HepG2 (cell line): ENCODE data around the gene NCKAP5L. TPM values are rescaled to one million over a fixed set of nuclear protein-coding genes. Genes with fewer than 3 reads are reported as not detected.

Experiments
- polyA plus RNA-seq, 8 experiments: library from polyadenylated mRNA; depleted of rRNA in 3 of 8; stranded (reverse) in 7 of 8; unstranded in 1 of 8; fragments of >200 nt; fragmentation: Illumina TruSeq in 4 of 8; extraction: Trizol in 4 of 8; gene quantifications; 2 replicates each; pipeline versions ENCODE4 v1.2.1 to v1.2.3, GENCODE V29; 2011 to 2016; ENCODE audit warnings: low read depth in 4 of 8, missing spikeins in 1 of 8, mixed read lengths in 1 of 8; ENCODE audit not compliant: insufficient read depth in 1 of 8
- small RNA-seq, 3 experiments: library from RNA; depleted of rRNA; stranded (forward); fragments of <200 nt; gene quantifications; one replicate each; pipeline ENCODE3, GENCODE V24; 2012; ENCODE audit warnings: low read depth in 2 of 3, low replicate concordance in 1 of 3; ENCODE audit not compliant: insufficient read length in 3 of 3, insufficient read depth in 2 of 3
- total RNA-seq, 5 experiments: library from RNA; depleted of rRNA; stranded (reverse); fragments of >200 nt; fragmentation: Illumina TruSeq; extraction: Trizol; gene quantifications; 2 replicates each; pipeline ENCODE4 v1.2.3, GENCODE V29; 2016; ENCODE audit warnings: low read depth in 1 of 5

The NCKAP5L gene
- total and polyA plus RNA-seq, 2 of the 13 experiments (the other 11 are each of a cell fraction or from before 2014, with no cell fraction given) = 4.1 to 9.0 TPM

Small RNAs within 50 kb of the gene (small RNA-seq; reads per million reads assigned to genes)
- 0 reads per million in 3 experiments for gene LSM6P2

Other genes starting within 250 kb of the NCKAP5L start
- 0.17 and 0.20 TPM in 2 replicates for gene FAM186B, start 222.8 kb downstream of the NCKAP5L start, total RNA-seq (2016; rRNA removed; fragmentation: Illumina TruSeq; extraction: Trizol)
- 0.05 and 0.07 TPM in 2 replicates for gene FAM186B, start 222.8 kb downstream of the NCKAP5L start, polyA plus RNA-seq (2011; rRNA removed)
- 2.6 and 5.0 TPM in 2 replicates for gene PRPF40B, start 204.9 kb downstream of the NCKAP5L start, total RNA-seq (2016; rRNA removed; fragmentation: Illumina TruSeq; extraction: Trizol)
- 7.8 and 9.5 TPM in 2 replicates for gene PRPF40B, start 204.9 kb downstream of the NCKAP5L start, polyA plus RNA-seq (2011; rRNA removed)
- 0.79 and 1.1 TPM in 2 replicates for gene FMNL3, start 121.0 kb downstream of the NCKAP5L start, total RNA-seq (2016; rRNA removed; fragmentation: Illumina TruSeq; extraction: Trizol)
- 0.44 and 0.64 TPM in 2 replicates for gene FMNL3, start 121.0 kb downstream of the NCKAP5L start, polyA plus RNA-seq (2011; rRNA removed)
- 220 and 412 TPM in 2 replicates for gene TMBIM6, start 86.9 kb downstream of the NCKAP5L start, total RNA-seq (2016; rRNA removed; fragmentation: Illumina TruSeq; extraction: Trizol)
- 445 and 468 TPM in 2 replicates for gene TMBIM6, start 86.9 kb downstream of the NCKAP5L start, polyA plus RNA-seq (2011; rRNA removed)
- 1.8 and 2.5 TPM in 2 replicates for gene BCDIN3D, start 14.7 kb upstream of the NCKAP5L start, total RNA-seq (2016; rRNA removed; fragmentation: Illumina TruSeq; extraction: Trizol)
- 2.0 and 2.2 TPM in 2 replicates for gene BCDIN3D, start 14.7 kb upstream of the NCKAP5L start, polyA plus RNA-seq (2011; rRNA removed)
- not detected in 2 replicates for gene FAIM2, start 75.5 kb upstream of the NCKAP5L start, total RNA-seq (2016; rRNA removed; fragmentation: Illumina TruSeq; extraction: Trizol)
- not detected in 2 replicates for gene FAIM2, start 75.5 kb upstream of the NCKAP5L start, polyA plus RNA-seq (2011; rRNA removed)
- gene AQP2, start 122.3 kb upstream of the NCKAP5L start, total RNA-seq (2016; rRNA removed; fragmentation: Illumina TruSeq; extraction: Trizol) = not detected in 2 replicates
- gene AQP2, start 122.3 kb upstream of the NCKAP5L start, polyA plus RNA-seq (2011; rRNA removed) = not detected in 2 replicates
- gene AQP5, start 133.5 kb upstream of the NCKAP5L start, total RNA-seq (2016; rRNA removed; fragmentation: Illumina TruSeq; extraction: Trizol) = not detected in 2 replicates
- not detected in 2 replicates for gene AQP5, start 133.5 kb upstream of the NCKAP5L start, polyA plus RNA-seq (2011; rRNA removed)
- 0.51 and 1.3 TPM in 2 replicates for gene AQP6, start 144.5 kb upstream of the NCKAP5L start, total RNA-seq (2016; rRNA removed; fragmentation: Illumina TruSeq; extraction: Trizol)
- gene AQP6, start 144.5 kb upstream of the NCKAP5L start, polyA plus RNA-seq (2011; rRNA removed) = 0.32 and 0.38 TPM in 2 replicates
- 57.9 and 95.5 TPM in 2 replicates for gene RACGAP1, start 197.1 kb upstream of the NCKAP5L start, total RNA-seq (2016; rRNA removed; fragmentation: Illumina TruSeq; extraction: Trizol)
- gene RACGAP1, start 197.1 kb upstream of the NCKAP5L start, polyA plus RNA-seq (2011; rRNA removed) = 14.0 and 16.7 TPM in 2 replicates
- gene ASIC1, start 229.2 kb upstream of the NCKAP5L start, total RNA-seq (2016; rRNA removed; fragmentation: Illumina TruSeq; extraction: Trizol) = 0.24 and 0.44 TPM in 2 replicates
- 1.3 and 1.5 TPM in 2 replicates for gene ASIC1, start 229.2 kb upstream of the NCKAP5L start, polyA plus RNA-seq (2011; rRNA removed)